SK-N-DZ (cell line): ENCODE measurements around the gene KDM8.
A peak's percentile ranks its signal among the peaks of the same experiment; 100 is the strongest.
"Not testable (repeated sequence)": the region's sequence is repeated elsewhere in the genome, so short reads cannot be mapped to it uniquely, and the experiment has no call there.

Source experiments
- DNase-seq: peaks from one replicate; pipeline ENCODE4 v3.0.0-alpha.2; 2015; ENCODE audit warnings: low spot score

The KDM8 gene

DNA sequence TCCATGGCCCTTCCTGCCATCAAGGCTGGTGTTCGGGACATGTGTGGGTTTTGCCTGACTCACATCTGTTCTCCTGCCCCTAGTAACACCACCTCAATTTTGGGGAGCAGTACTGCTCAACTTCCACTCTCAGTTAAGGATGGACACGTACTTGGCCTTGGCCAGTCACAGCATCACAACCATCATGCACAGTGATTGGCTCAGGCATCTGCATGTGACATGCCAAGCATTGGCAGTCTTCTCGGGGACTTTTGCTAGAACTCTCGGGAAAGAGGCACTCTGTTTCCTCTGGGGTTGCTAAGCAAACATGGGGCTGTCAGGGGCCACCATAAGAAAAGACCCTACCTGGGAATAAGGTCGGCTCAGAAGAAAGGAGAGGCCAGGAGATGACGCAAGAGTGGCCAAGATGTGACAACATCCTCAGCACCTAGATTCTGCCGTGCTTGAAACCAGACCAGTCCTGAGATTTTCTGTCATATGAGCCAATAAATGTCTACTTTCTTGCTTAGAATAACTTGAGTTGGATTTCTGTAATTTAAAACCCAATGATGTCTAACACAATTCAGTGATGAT, 11.9 kb upstream of the KDM8 start:
- DNase-seq, result no peak

- no peak for DNase-seq
Measured at GRCh38 chr16:27193300-27193990, 9.9 kb upstream of the KDM8 start.

DNA sequence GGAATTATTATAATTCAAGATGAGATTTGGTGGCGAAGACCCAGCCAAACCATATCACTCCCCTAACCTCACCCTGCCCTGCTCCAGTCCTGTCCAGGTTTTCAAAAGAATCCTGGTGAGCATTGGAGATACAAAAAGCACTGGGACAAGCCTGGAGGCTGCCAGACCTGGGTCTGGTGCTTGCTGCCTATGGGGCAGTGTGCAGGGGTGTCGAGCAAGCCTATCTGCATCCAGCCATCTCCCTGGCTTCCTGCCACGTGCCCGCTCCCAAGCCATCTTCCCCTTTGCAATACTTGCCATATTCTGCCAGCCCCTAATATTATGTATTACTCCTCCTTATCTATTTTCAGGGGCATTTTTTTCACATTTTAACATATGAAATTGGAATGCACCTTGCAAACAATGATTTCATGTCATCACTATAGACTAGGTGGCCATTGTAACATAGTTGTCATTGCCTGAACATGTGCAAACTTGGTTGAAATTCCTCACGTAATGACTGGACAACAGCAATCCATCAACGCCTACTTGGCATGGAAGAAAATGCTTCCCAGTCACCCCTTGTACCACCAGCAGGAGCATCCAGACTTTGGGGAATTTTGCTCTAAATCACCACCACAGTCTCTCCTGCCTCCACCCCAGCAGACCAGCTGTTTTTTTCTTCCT, 8.1 kb upstream of the KDM8 start:
- no peak for DNase-seq

GRCh38 chr16:27195941-27196595, 7.3 kb upstream of the KDM8 start:
- no peak for DNase-seq

- DNase-seq, result no peak
Measured at GRCh38 chr16:27197004-27197403, 6.3 kb upstream of the KDM8 start.

DNA sequence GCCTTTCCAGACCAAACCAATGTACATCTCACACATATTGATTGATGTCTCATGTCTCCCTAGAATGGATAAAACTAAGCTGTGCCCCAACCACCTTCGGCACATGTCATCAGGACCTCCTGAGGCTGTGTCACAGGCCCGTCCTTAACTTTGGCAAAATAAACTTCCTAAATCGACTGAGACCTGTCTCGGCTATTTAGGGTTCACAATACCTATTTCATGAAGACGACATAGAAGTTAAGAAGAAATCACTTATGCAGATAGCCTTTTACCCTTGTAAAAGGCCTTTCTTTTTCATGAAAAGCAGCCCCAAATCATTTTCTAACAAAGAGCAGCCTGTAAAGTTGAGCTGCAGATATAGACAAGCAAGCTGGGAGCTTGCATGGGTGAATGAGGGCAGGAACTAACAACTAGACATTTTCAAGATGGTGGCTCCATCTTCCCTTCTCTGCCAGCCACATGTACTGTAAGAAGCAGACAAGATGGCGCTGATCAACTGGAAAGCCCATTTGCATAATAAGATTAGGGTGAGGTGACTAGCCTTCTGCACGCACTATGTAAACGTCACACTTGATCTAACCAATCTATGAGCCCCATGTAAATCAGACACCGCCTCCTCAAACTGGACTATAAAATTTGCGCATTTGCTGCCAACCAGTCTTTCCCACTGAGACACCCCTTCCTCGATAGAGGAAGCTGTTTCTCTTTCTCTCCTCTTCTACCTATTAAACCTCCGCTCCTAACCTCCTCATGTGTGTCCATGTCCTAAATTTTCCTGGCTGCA, 4.7 kb upstream of the KDM8 start:
- peak; percentile 85 for DNase-seq

DNA sequence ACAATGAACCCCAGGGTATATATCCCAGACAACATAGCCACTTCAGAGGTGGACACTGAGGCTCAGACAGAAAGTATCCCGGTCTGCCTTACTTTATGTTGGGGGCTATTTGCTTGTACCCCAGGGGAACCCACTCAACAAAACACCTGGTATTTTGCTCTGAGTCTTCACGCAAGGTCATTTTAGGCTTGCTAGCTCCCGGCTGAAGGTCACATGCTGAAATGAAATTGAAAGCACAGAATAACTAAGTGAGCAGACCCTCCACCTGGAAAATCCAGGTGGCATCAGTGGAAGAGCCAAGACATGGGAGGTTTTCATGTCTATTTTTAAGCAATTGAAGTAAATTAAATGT, 4.1 kb upstream of the KDM8 start:
- DNase-seq, result no peak

DNA sequence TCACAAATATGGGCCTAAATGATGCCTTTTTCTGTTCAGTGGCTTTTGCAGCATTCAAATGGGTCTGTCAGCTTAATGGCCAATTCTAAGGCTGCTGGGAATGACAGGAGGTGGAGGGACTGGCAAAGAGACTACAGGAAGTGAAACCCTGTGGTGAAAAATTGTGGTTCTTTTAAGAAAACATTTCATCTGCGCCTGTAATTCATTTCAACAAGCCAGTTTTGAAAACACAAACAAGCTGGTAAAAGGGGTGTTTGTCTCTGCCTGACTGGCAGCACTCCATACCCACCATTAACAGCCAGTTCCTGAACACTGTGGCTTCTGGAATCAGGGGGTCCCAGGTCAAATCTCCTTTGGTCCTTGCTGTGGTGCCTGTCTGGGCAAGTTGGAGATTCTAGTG, 3.6 kb upstream of the KDM8 start:
- no peak for DNase-seq

DNA sequence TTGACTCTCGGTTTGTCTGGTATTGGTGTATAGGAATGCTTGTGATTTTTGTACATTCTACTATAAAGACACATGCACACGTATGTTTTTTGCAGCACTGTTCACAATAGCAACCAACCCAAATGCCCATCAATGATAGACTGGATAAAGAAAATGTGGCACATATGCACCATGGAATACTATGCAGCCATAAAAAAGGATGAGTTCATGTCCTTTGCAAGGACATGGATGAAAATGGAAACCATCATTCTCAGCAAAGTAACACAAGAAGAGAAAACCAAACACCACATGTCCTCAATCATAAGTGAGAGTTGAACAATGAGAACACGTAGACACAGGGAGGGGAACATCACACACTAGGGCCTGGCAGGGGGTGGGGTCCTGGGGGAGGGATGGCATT, 2.4 kb upstream of the KDM8 start:
- DNase-seq, result not testable (repeated sequence)

DNA sequence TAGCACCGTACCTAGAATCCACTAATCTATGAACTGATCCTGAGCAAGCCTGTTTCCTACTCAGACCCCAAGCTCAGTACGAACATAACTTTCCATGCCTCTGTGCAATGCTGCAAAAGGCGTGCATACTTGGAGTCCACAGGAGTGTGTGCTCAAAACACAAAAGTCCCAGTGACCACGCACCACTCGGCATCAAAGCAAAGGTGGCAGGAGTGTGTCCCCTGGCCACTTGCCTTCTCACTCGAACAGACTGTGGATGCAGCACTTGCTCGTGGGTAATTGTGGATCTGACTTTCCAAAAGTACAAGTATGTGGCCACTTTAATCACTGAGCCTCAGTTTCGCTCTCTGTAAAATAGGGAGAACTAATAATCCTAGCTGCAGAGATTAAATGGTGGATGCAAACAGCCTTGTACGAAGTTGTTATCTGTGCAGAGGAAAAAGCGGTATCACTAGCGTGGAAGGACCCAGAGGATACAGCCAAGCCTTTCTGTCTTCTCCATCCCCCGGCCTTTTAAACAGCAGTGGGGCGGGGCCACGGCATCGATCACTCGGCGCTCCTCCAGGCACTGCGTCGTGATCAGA, 311 bp upstream of the KDM8 start:
- no peak for DNase-seq

DNA sequence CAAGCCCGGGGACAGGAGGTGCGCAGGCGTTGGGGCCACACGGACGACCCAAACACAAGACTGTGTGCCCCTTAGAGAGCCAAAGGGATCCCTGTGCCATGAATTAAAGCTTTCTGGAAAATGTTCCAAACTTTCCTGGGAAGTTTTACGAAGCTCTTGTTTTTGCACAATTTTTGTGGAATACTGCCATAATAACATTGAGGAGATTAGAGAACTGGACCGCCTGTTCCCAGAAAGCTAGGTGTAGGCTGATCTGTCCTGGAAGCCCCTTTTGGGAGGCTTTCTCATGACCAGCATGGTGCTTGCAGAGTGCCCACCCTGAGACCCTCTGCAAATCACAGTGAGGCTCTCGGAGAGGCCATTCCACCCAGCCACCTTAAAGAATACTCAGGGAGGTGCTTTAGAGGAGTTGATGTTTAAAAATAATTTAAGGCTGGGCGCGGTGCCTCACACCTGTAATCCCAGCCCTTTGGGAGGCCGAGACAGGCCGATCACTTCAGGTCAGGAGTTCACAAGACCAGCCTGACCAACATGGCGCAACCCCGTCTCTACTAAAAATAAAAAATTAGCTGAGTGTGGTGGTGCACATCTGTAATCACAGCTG, 1.1 kb downstream of the KDM8 start:
- no peak for DNase-seq

GRCh38 chr16:27205423-27206065, 2.2 kb downstream of the KDM8 start:
- no peak for DNase-seq

GRCh38 chr16:27207121-27207520, 3.8 kb downstream of the KDM8 start:
- not testable (repeated sequence) for DNase-seq

DNA sequence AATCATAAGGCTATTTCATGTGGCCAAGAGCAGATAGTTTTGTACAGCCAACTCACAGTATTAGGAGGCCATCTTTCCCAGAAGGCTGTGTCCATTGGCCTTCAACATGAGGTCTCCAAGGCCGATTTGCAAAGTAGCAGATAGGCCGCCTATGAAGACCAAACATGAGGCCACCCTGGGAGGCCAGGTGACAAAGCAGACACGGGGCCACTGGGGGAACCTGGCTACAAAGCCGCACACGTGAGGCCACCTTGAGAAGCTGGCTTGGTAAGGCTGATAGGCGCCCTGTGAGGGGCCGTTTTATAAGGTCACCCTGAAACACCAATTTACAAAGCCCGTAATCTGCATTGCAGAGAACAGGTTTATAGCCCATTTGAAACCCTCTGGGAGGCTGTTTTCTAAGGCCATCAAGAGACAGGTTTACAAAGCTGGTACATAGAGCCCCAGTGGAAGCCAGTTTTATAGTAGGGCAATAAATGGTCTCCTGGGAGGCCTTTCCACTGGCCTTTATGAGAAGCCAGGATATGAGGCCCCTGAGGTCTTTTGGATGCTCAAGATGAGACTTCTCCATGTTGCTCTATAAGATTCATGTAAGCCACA, 4.9 kb downstream of the KDM8 start:
- DNase-seq, result no peak

GRCh38 chr16:27208796-27209195, 5.5 kb downstream of the KDM8 start:
- DNase-seq, result no peak

DNA sequence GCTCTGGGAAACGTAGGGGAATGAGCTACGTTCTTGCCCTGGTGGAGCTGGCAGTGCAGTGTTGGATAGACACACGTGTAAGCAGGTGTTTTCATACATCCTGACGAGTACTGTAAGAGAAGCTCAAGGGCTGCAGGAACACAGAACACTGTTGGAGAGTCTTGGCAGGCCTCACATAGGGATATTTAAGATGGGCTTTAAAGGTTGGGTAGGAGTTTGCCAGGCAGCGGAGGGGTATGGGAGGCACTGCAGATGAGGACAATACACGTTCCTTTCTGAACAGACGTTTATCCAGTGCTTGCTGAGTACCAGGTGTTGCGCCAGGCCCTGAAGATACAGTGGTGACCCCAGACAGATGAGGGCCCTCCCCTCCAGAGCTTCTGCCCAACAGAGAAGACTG, 6.3 kb downstream of the KDM8 start:
- no peak for DNase-seq

DNA sequence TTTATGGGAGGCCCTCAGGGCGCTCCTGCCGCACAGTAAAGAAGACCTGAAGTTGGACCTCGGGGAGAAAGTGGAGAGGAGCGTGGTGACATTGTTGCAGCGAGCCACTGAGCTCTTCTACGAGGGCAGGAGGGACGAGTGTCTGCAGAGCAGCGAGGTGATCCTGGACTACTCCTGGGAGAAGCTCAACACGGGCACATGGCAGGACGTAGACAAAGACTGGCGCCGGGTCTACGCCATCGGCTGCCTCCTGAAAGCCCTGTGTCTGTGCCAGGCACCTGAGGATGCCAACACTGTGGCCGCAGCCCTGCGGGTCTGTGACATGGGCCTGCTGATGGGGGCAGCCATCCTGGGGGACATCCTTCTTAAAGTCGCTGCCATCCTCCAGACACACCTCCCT, 6.8 kb downstream of the KDM8 start:
- DNase-seq, result no peak

- DNase-seq, result no peak
Measured at GRCh38 chr16:27211026-27211425, 7.7 kb downstream of the KDM8 start.

GRCh38 chr16:27214084-27214961, 11.0 kb downstream of the KDM8 start:
- no peak for DNase-seq
